HL-60 (cell line): ENCODE data around the gene HMOX2.

Experiments used
- DNase-seq, 2 experiments: peaks; one replicate each; pipeline ENCODE4 v3.0.0-alpha.2; 2010 to 2020; ENCODE audit warnings: low read depth in 1 of 2, low spot score in 1 of 2
- H3K27ac ChIP-seq: fragments of 250-450 bp; sonication (Bioruptor Pico); replicated peaks from 2 replicates; pipeline ENCODE4 v1.5.1; 2020; ENCODE audit warnings: mild to moderate bottlenecking, moderate library complexity
- H3K27me3 ChIP-seq: fragments of 250-450 bp; sonication (Bioruptor Pico); 2 replicates; pipeline ENCODE4 v1.5.1; 2021; ENCODE audit warnings: mild to moderate bottlenecking, moderate library complexity; ENCODE audit not compliant: insufficient read depth, poor library complexity, severe bottlenecking
- H3K4me3 ChIP-seq: replicated peaks from 2 replicates; pipeline ENCODE4 v1.5.1; 2011; ENCODE audit warnings: mild to moderate bottlenecking, control low read depth, low read length; ENCODE audit not compliant: insufficient read depth
- CTCF ChIP-seq: IDR thresholded peaks from one replicate; pipeline ENCODE4 v1.5.1; 2011; ENCODE audit warnings: low read length, control low read depth, inconsistent platforms; ENCODE audit not compliant: insufficient read depth
- GABPA ChIP-seq: IDR thresholded peaks from 2 replicates; pipeline ENCODE4 v1.6.1; 2012; ENCODE audit warnings: low read depth
- POLR2AphosphoS5 ChIP-seq: IDR thresholded peaks from 2 replicates; pipeline ENCODE4 v1.6.1; 2012; ENCODE audit warnings: low read depth
- REST ChIP-seq: IDR thresholded peaks from 2 replicates; pipeline ENCODE4 v1.6.1; 2012; ENCODE audit warnings: low read depth; ENCODE audit not compliant: insufficient replicate concordance
- SPI1 ChIP-seq: IDR thresholded peaks from 2 replicates; pipeline ENCODE4 v1.6.1; 2012; ENCODE audit warnings: low read depth, mild to moderate bottlenecking, borderline replicate concordance

The HMOX2 gene

GRCh38 chr16:4536391-4537106 is 60.4 kb downstream of the HMOX2 start:
- no peaks in the 10 kb centered on the region for H3K27me3 ChIP-seq
- H3K4me3 ChIP-seq: no peak overlapping the region
- H3K27ac ChIP-seq: no peak overlapping the region
- DNase-seq: no peak
- TF ChIP-seq POLR2AphosphoS5: no peak
- no peak for TF ChIP-seq SPI1
- TF ChIP-seq CTCF: no peak
- TF ChIP-seq GABPA: no peak
- TF ChIP-seq REST: no peak

- no peak for DNase-seq
- Histone ChIP-seq H3K4me3 (peak overlapping the region; percentile 64), H3K27ac (peak overlapping the region; percentile 64), H3K27me3 (no peaks in the 10 kb centered on the region)
- TF ChIP-seq POLR2AphosphoS5: no peak
- no peak for TF ChIP-seq SPI1
- TF ChIP-seq CTCF: no peak
- no peak for TF ChIP-seq REST
- TF ChIP-seq GABPA: no peak
Observed at GRCh38 chr16:4537376-4538343, 61.5 kb downstream of the HMOX2 start.

- Histone ChIP-seq H3K27me3 (no peaks in the 10 kb centered on the region), H3K4me3 (peak within 1 kb of the TSS; percentile 64), H3K27ac (peak within 1 kb of the TSS; percentile 64)
- TF ChIP-seq CTCF (no peak), GABPA (no peak), REST (no peak), POLR2AphosphoS5 (peak; percentile 92)
- DNase-seq: peak; percentile 92 to 98
Observed at GRCh38 chr16:4538350-4539235, 62.4 kb downstream of the HMOX2 start, which contains the start of gene CDIP1. Gene CDIP1 (minus strand): TSS chr16:4538773. CDS start chr16:4514130, 24,643 bp downstream.
